Measurements from ENCODE around the gene TTC3. TPM values are rescaled to one million over a fixed set of nuclear protein-coding genes. Genes with fewer than 3 reads are reported as not detected.
A peak's percentile ranks its signal among the peaks of the same experiment; 100 is the strongest.

The TTC3 gene
- total RNA-seq, 1 experiment from 2014 or later, result 71.5 TPM

- peaks cover 17% of the 10 kb centered on the region; the same call in 1 of the 2 replicates for H4K20me1 ChIP-seq (ENCODE audit: insufficient read depth)
- CTCF ChIA-PET, result interaction anchor here (0.7 to 1.4 kb wide), 4 partner anchors 11 to 103 kb away, joined by 3 to 7 read pairs (median 4); no protein-coding TSS in a partner anchor
- intact Hi-C loops (cut with micrococcal nuclease), result no loop called here
- H3K4me3 ChIP-seq (replicated peaks in 1 of 2; ENCODE audit: low read depth in 1 of 2, low read length in 2 of 2), result no peak overlapping the region
- ATAC-seq (peak; percentile 86), DNase-seq (ENCODE audit: low read depth, low spot score) (no peak)
- no peak overlapping the region for H3K9ac ChIP-seq (ENCODE audit: low read length)
- no peaks in the 10 kb centered on the region for H3K9me2 ChIP-seq (ENCODE audit: insufficient read depth)
- TF ChIP-seq RAD21 (IDR thresholded peaks at IDR 0.05; ENCODE audit: low read depth) (peak; percentile 23; the same call in 1 of the 2 replicates), SP1 (IDR thresholded peaks at IDR 0.05; ENCODE audit: low read depth) (no peak), CTCF (IDR thresholded peaks at IDR 0.05 in 2 of 3, conservative IDR thresholded peaks at IDR 0.05 in 1 of 3; ENCODE audit: borderline replicate concordance in 1 of 3, insufficient read depth in 1 of 3, low read depth in 2 of 3, low read length in 2 of 3) (peak; percentile 39 to 57 (median 56); a peak in 4 of 6 replicates)
- no peaks in the 10 kb centered on the region for H3K27me3 ChIP-seq (ENCODE audit: insufficient read depth, low read length)
- peaks cover 100% of the 10 kb centered on the region for H3K79me2 ChIP-seq (ENCODE audit: insufficient read depth, low read length)
- no peak overlapping the region for H2AFZ ChIP-seq (ENCODE audit: low read depth, low read length, poor library complexity, severe bottlenecking)
- no peaks in the 10 kb centered on the region for H3K9me3 ChIP-seq (ENCODE audit: control insufficient read depth in 1 of 2, insufficient read depth in 1 of 2, low read depth in 1 of 2, low read length in 2 of 2)
- H3K36me3 ChIP-seq (ENCODE audit: control insufficient read depth in 1 of 2, insufficient read depth in 2 of 2, low read length in 2 of 2), result no peaks in the 10 kb centered on the region
- POLR2A ChIA-PET, result no interaction called here
- RAD21 ChIA-PET (ENCODE audit: low non-redundant PET in 1 of 2, low total read pairs in 2 of 2, uncharacterized antibody in 2 of 2, unreplicated experiment in 2 of 2), result no interaction called here
- no peak overlapping the region for H3K27ac ChIP-seq (ENCODE audit: low read depth, low read length)
- peaks cover 6 to 12% of the 10 kb centered on the region in 2 experiments; a peak in 3 of 4 replicates for H3K4me1 ChIP-seq (ENCODE audit: control insufficient read depth in 1 of 2, insufficient read depth in 2 of 2, low read length in 2 of 2)
- H3K4me2 ChIP-seq (ENCODE audit: low read length), result peak overlapping the region; percentile 21; the same call in 1 of the 2 replicates
- BruUV-seq (replicated peaks), result no TSS peak
These were observed 6.3 kb downstream of the TTC3 start for GRCh38 chr21:37079211-37079824.

GRCh38 chr21:37082375-37082774 lies 9.3 kb downstream of the TTC3 start:
- H3K9me3 ChIP-seq (ENCODE audit: control insufficient read depth in 1 of 2, insufficient read depth in 1 of 2, low read depth in 1 of 2, low read length in 2 of 2), result no peaks in the 10 kb centered on the region
- H3K27me3 ChIP-seq (ENCODE audit: insufficient read depth, low read length), result no peaks in the 10 kb centered on the region
- peaks cover 4 to 12% of the 10 kb centered on the region in 2 experiments; a peak in 3 of 4 replicates for H3K4me1 ChIP-seq (ENCODE audit: control insufficient read depth in 1 of 2, insufficient read depth in 2 of 2, low read length in 2 of 2)
- no peak overlapping the region for H2AFZ ChIP-seq (ENCODE audit: low read depth, low read length, poor library complexity, severe bottlenecking)
- H3K4me3 ChIP-seq (replicated peaks in 1 of 2; ENCODE audit: low read depth in 1 of 2, low read length in 2 of 2), result no peak overlapping the region
- H3K9ac ChIP-seq (ENCODE audit: low read length), result no peak overlapping the region
- H3K4me2 ChIP-seq (ENCODE audit: low read length), result no peak overlapping the region
- 0 out of 2 replicates have a peak, but pooled peaks cover 9% of the 10 kb centered on the region for H4K20me1 ChIP-seq (ENCODE audit: insufficient read depth)
- peaks cover 96% of the 10 kb centered on the region for H3K79me2 ChIP-seq (ENCODE audit: insufficient read depth, low read length)
- DNase-seq (ENCODE audit: low read depth, low spot score), result no peak
- no peaks in the 10 kb centered on the region for H3K9me2 ChIP-seq (ENCODE audit: insufficient read depth)
- ChIA-PET RAD21 (ENCODE audit: low non-redundant PET in 1 of 2, low total read pairs in 2 of 2, uncharacterized antibody in 2 of 2, unreplicated experiment in 2 of 2) (no interaction called here), CTCF (no interaction called here), POLR2A (no interaction called here)
- H3K27ac ChIP-seq (ENCODE audit: low read depth, low read length), result no peak overlapping the region
- ATAC-seq, result no peak
- intact Hi-C loops (cut with micrococcal nuclease), result no loop called here
- BruUV-seq (replicated peaks), result no TSS peak
- no peaks in the 10 kb centered on the region for H3K36me3 ChIP-seq (ENCODE audit: control insufficient read depth in 1 of 2, insufficient read depth in 2 of 2, low read length in 2 of 2)
- TF ChIP-seq CEBPB (IDR thresholded peaks at IDR 0.05; ENCODE audit: low read depth), result no peak
- TF ChIP-seq CTCF (IDR thresholded peaks at IDR 0.05 in 2 of 3, conservative IDR thresholded peaks at IDR 0.05 in 1 of 3; ENCODE audit: borderline replicate concordance in 1 of 3, insufficient read depth in 1 of 3, low read depth in 2 of 3, low read length in 2 of 3), result no peak
- TF ChIP-seq RAD21 (IDR thresholded peaks at IDR 0.05; ENCODE audit: low read depth), result no peak
- TF ChIP-seq MAX (IDR thresholded peaks at IDR 0.05), result no peak
- no peak for TF ChIP-seq ELF1 (IDR thresholded peaks at IDR 0.05; ENCODE audit: borderline replicate concordance, low read depth)
- no peak for TF ChIP-seq CBX3 (IDR thresholded peaks at IDR 0.05; ENCODE audit: low read depth)
- TF ChIP-seq SIN3A (IDR thresholded peaks at IDR 0.05; ENCODE audit: low read depth), result no peak
- no peak for TF ChIP-seq FOSL1 (IDR thresholded peaks at IDR 0.05; ENCODE audit: low read depth)
- TF ChIP-seq ZNF274 (IDR thresholded peaks at IDR 0.05; ENCODE audit: low read depth, low read length), result no peak
- TF ChIP-seq YY1 (IDR thresholded peaks at IDR 0.05; ENCODE audit: extremely low read depth, insufficient replicate concordance, low read depth, low read length), result no peak

All from HCT116 (cell line).